Measurements from ENCODE around the gene PAXX.

The PAXX gene

DNA sequence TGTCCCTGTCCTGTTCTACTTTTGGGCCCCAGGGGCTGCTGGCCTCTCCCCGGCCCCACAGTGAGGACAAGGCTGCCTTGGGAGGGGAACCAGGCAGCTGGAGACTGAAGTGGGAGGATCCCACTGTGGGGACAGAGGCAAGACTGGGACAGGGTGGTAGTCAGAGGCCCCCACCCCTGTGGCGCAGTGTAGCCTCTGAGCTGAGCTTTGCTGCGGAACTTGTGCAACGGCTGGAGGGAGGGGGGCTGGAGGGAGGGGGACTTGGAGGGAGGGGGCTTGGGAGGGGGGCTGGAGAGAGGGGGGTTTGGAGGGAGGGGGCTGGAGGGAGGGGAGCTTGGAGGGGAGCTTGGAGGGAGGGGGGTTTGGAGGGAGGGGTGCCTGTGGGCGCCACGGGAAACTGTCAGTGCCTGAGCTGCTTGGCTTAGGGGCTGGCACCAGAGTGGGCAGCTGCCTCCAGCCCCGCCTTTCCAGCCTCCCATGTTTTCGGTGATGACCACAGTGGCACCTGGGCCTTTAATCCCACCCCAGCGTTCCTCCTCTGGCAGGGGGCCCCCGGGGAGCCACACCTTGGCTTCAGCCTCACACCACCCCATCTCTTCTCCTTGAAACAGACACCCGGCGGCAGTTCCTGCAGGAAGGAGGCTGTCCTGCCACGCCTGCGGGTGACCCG lies 42.0 kb downstream of the PAXX start:
- no peak for DNase-seq

GRCh38 chr9:137034709-137035506 lies 42.7 kb downstream of the PAXX start:
- DNase-seq = peak; percentile 59

GRCh38 chr9:137035507-137035834 lies 43.2 kb downstream of the PAXX start:
- DNase-seq = no peak

DNA sequence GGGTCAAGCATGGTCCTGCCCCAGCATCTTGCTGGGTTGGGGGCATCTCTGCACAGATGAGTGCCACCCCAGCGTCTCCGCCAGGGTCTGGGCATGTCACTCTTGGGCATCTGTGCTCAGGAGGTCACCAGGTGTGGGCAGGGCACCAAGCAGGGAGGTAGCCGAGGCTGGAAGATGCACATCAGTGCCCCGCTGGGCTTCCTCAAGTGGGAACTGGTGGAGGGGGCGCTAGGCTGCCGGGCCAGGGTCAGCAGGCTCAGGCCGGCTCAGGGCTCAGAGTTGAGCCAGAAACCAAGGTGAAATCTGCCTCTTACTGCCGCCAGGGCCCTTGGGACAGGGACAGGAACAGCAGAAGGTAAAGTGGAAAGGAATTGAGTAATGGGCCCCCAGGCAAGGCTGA lies 43.7 kb downstream of the PAXX start:
- DNase-seq = no peak

GRCh38 chr9:137037035-137037434 lies 44.8 kb downstream of the PAXX start:
- DNase-seq = no peak

DNA sequence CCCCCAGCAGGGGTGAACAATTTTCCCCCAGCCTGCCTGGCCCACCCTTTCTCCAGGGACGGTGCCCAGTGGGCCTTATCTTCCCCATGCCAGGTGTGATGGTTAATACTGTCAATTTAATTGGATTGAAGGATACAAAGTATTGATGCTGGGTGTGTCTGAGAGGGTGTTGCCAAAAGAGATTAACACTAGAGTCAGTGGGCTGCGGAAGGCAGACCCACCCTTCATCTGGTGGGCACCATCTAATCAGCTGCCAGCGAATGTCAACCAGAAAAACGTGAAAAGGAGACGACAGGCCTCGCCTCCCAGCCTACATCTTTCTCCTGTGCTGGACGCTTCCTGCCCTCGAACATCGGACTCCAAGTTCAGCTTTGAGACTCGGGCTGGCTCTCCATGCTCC lies 45.3 kb downstream of the PAXX start:
- no peak for DNase-seq

GRCh38 chr9:137038916-137039315 lies 46.7 kb downstream of the PAXX start:
- DNase-seq = no peak

DNA sequence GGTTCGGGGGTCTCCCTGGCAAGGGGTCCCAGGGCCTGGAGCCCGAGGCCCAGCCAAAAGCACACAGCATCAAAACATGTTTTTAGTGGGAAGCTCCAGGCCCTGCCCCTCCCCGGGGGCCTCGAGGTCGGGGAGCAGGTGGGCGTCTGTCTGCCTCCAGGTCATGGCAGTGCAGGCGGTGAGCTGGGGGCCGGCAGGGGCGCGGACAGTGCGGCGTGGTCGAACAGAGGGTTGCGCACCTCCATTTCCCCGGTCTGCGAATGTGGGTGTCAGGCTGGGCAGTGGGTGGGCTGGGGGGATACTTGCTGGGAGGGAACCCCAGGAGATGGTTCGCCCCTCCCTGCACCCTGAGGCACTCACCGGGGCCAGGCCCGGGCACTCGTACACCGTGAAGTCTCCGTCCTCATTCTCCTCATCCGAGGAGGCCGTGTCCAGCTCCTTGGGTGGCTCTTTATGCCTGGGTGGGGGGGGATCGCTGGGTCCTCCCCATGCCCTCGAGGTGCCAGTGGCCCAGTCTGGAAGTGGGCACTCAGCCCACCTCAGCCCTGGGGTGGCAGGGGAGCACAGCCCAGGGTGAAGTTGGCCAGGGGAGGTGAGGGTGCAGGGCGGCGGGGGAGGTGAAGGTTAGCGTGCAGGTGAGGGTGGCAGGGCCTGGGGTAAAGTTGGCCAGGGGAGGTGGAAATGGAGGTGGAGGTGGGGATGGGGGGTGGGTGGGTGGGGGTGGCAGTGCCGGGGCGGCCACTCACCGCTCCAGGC lies 47.6 kb downstream of the PAXX start:
- DNase-seq = no peak

- DNase-seq = no peak
Observed at GRCh38 chr9:137040568-137040967, 48.3 kb downstream of the PAXX start.

- DNase-seq = no peak
Observed at GRCh38 chr9:137041124-137041523, 48.9 kb downstream of the PAXX start.

DNA sequence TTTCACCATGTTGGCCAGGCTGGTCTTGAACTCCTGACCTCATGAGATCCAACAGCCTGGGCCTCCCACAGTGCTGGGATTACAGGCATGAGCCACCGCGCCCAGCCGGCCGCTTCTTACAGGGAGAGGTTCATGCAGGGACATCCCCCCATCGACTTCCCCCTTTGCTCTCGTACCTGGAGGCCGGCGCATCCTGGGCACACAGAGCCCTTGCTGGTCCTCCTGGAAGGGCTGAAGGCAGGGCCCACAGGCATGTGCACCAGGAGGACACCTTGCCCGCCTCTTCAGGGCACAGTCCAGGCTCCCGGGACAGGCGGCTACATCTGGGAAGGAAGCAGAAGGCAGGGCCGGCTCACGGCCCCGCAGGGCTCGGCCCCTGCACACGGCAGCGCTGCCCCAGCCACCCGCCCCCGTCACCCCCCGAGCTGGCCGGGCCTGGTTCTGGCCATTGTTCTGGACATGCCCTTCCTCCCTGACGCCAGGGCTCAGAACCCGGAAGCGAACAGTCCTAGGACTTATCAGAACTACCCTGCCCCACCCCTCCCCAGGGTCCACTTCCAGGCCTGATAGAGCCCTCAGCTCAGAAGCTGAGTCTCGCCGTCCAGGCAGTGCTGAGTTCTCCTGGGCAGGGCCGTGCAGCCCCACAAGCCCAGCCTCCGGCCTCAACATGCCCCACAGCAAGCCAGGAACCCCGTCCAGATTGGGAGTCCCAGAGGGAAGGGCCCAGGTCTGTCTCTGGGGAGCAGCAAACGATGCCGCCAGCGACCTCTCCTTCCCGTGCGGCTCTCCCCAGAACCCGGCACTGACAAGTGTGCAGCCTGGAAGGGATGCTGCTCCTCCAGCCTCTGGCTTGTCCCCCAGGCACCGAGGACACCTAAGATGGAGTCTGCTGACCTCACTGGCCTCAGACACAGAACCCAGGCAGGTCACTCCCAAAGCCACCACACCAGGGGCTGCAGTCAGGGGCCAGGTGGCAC lies 50.8 kb downstream of the PAXX start:
- DNase-seq = no peak
